ENCODE results near the gene C1orf21.

C1orf21 gene

GRCh38 chr1:184629266-184629665 lies 242.4 kb downstream of the C1orf21 start:
- no peak for DNase-seq (ENCODE audit: low read depth)

- DNase-seq (ENCODE audit: low read depth) = no peak
Measured at GRCh38 chr1:184630679-184631060, 243.8 kb downstream of the C1orf21 start.

- DNase-seq (ENCODE audit: low read depth) = no peak
Measured at GRCh38 chr1:184632415-184633175, 245.8 kb downstream of the C1orf21 start.

- DNase-seq (ENCODE audit: low read depth) = no peak
Measured at GRCh38 chr1:184633785-184634184, 247.0 kb downstream of the C1orf21 start.

GRCh38 chr1:184634296-184634695 lies 247.5 kb downstream of the C1orf21 start:
- no peak for DNase-seq (ENCODE audit: low read depth)

GRCh38 chr1:184635347-184635979 lies 248.6 kb downstream of the C1orf21 start:
- peak; percentile 11 for DNase-seq (ENCODE audit: low read depth)

- DNase-seq (ENCODE audit: low read depth) = no peak
Measured at GRCh38 chr1:184635980-184636431, 249.2 kb downstream of the C1orf21 start.

GRCh38 chr1:184637664-184638240 lies 250.9 kb downstream of the C1orf21 start:
- no peak for DNase-seq (ENCODE audit: low read depth)

- no peak for DNase-seq (ENCODE audit: low read depth)
Measured at GRCh38 chr1:184639205-184639604, 252.4 kb downstream of the C1orf21 start.

GRCh38 chr1:184640505-184640904 lies 253.7 kb downstream of the C1orf21 start:
- no peak for DNase-seq (ENCODE audit: low read depth)

GRCh38 chr1:184641894-184642293 lies 255.1 kb downstream of the C1orf21 start:
- no peak for DNase-seq (ENCODE audit: low read depth)

GRCh38 chr1:184643661-184644060 lies 256.8 kb downstream of the C1orf21 start:
- no peak for DNase-seq (ENCODE audit: low read depth)

- no peak for DNase-seq (ENCODE audit: low read depth)
Measured at GRCh38 chr1:184644771-184645170, 257.9 kb downstream of the C1orf21 start.

GRCh38 chr1:184646178-184646701 lies 259.4 kb downstream of the C1orf21 start:
- no peak for DNase-seq (ENCODE audit: low read depth)

GRCh38 chr1:184646824-184647223 lies 260.0 kb downstream of the C1orf21 start:
- DNase-seq (ENCODE audit: low read depth) = no peak

- DNase-seq (ENCODE audit: low read depth) = no peak
Measured at GRCh38 chr1:184647471-184647870, 260.6 kb downstream of the C1orf21 start.

GRCh38 chr1:184648160-184648855 lies 261.5 kb downstream of the C1orf21 start:
- DNase-seq (ENCODE audit: low read depth) = no peak

GRCh38 chr1:184648856-184649201 lies 262.0 kb downstream of the C1orf21 start:
- no peak for DNase-seq (ENCODE audit: low read depth)

GRCh38 chr1:184649451-184649888 lies 262.6 kb downstream of the C1orf21 start:
- no peak for DNase-seq (ENCODE audit: low read depth)

GRCh38 chr1:184650177-184650866 lies 263.5 kb downstream of the C1orf21 start:
- DNase-seq (ENCODE audit: low read depth) = no peak

GRCh38 chr1:184655185-184655584 lies 268.4 kb downstream of the C1orf21 start:
- no peak for DNase-seq (ENCODE audit: low read depth)

- no peak for DNase-seq (ENCODE audit: low read depth)
Measured at GRCh38 chr1:184656221-184656620, 269.4 kb downstream of the C1orf21 start.

All from ELR (cell line).